Parathyroid adenoma (tissue), 2 donors: ENCODE results near the gene SLC6A19.

ENCODE experiments used
- H2AFZ ChIP-seq: fragments of 300-600 bp; sonication (generic); one replicate; pipeline ENCODE4 v1.7.0; 2017; ENCODE audit warnings: antibody characterized with exemption, mild to moderate bottlenecking
- H3K27ac ChIP-seq: fragments of 300-600 bp; sonication (generic); one replicate; pipeline ENCODE4 v1.7.0; 2017
- H3K27me3 ChIP-seq: fragments of 300-600 bp; sonication (generic); one replicate; pipeline ENCODE4 v1.7.0; 2017; ENCODE audit warnings: low read length; ENCODE audit not compliant: control insufficient read depth, insufficient read depth
- H3K36me3 ChIP-seq: fragments of 300-600 bp; sonication (generic); one replicate; pipeline ENCODE4 v1.7.0; 2017; ENCODE audit warnings: low read length; ENCODE audit not compliant: control insufficient read depth, insufficient read depth
- H3K4me1 ChIP-seq: fragments of 300-600 bp; sonication (generic); one replicate; pipeline ENCODE4 v1.7.0; 2017; ENCODE audit warnings: control low read depth
- H3K4me2 ChIP-seq: fragments of 300-600 bp; sonication (generic); one replicate; pipeline ENCODE4 v1.7.0; 2017; ENCODE audit warnings: low read length
- H3K4me3 ChIP-seq: fragments of 300-600 bp; sonication (generic); one replicate; pipeline ENCODE4 v1.7.0; 2017; ENCODE audit warnings: low read depth, low read length
- H3K79me2 ChIP-seq: fragments of 300-600 bp; sonication (generic); one replicate; pipeline ENCODE4 v1.7.0; 2017; ENCODE audit warnings: control low read depth
- H3K9ac ChIP-seq: fragments of 300-600 bp; sonication (generic); one replicate; pipeline ENCODE4 v1.7.0; 2017; ENCODE audit warnings: mild to moderate bottlenecking
- H3K9me3 ChIP-seq: fragments of 300-600 bp; sonication (generic); one replicate; pipeline ENCODE4 v1.7.0; 2017; ENCODE audit warnings: low read length; ENCODE audit not compliant: control insufficient read depth
- CTCF ChIP-seq: fragments of 300-600 bp; sonication (generic); IDR thresholded peaks from one replicate; pipeline ENCODE4 v1.7.0; 2017; ENCODE audit warnings: antibody characterized with exemption, mild to moderate bottlenecking
- donor health status: primary hyperparathyroidism.

SLC6A19 gene

GRCh38 chr5:1186351-1187233, 14.8 kb upstream of the SLC6A19 start:
- Histone ChIP-seq H2AFZ (peak overlapping the region; percentile 51), H3K79me2 (no peaks in the 10 kb centered on the region), H3K27ac (peak overlapping the region; percentile 75), H3K4me3 (no peak overlapping the region), H3K4me1 (peaks cover 30% of the 10 kb centered on the region), H3K4me2 (no peak overlapping the region), H3K9ac (no peak overlapping the region), H3K36me3 (no peaks in the 10 kb centered on the region), H3K27me3 (no peaks in the 10 kb centered on the region), H3K9me3 (no peaks in the 10 kb centered on the region)
- no peak for TF ChIP-seq CTCF

- no peaks in the 10 kb centered on the region for H3K36me3 ChIP-seq
- no peaks in the 10 kb centered on the region for H3K27me3 ChIP-seq
- no peak for TF ChIP-seq CTCF
- no peak overlapping the region for H3K4me2 ChIP-seq
- H3K4me3 ChIP-seq = no peak overlapping the region
- no peak overlapping the region for H3K9ac ChIP-seq
- no peaks in the 10 kb centered on the region for H3K9me3 ChIP-seq
- H3K4me1 ChIP-seq = peaks cover 30% of the 10 kb centered on the region
- no peaks in the 10 kb centered on the region for H3K79me2 ChIP-seq
- no peak overlapping the region for H3K27ac ChIP-seq
- H2AFZ ChIP-seq = no peak overlapping the region
Measured at GRCh38 chr5:1187234-1187949, 14.0 kb upstream of the SLC6A19 start.

GRCh38 chr5:1187950-1188334, 13.5 kb upstream of the SLC6A19 start:
- TF ChIP-seq CTCF = no peak
- peaks cover 25% of the 10 kb centered on the region for H3K4me1 ChIP-seq
- H3K9me3 ChIP-seq = no peaks in the 10 kb centered on the region
- H3K9ac ChIP-seq = no peak overlapping the region
- H3K4me3 ChIP-seq = no peak overlapping the region
- no peak overlapping the region for H3K4me2 ChIP-seq
- H2AFZ ChIP-seq = no peak overlapping the region
- no peaks in the 10 kb centered on the region for H3K27me3 ChIP-seq
- no peaks in the 10 kb centered on the region for H3K79me2 ChIP-seq
- no peak overlapping the region for H3K27ac ChIP-seq
- no peaks in the 10 kb centered on the region for H3K36me3 ChIP-seq

GRCh38 chr5:1188464-1188863, 12.9 kb upstream of the SLC6A19 start:
- H3K27ac ChIP-seq = no peak overlapping the region
- no peak overlapping the region for H3K9ac ChIP-seq
- H3K27me3 ChIP-seq = no peaks in the 10 kb centered on the region
- TF ChIP-seq CTCF = no peak
- no peak overlapping the region for H3K4me3 ChIP-seq
- peaks cover 21% of the 10 kb centered on the region for H3K4me1 ChIP-seq
- H3K36me3 ChIP-seq = no peaks in the 10 kb centered on the region
- no peaks in the 10 kb centered on the region for H3K9me3 ChIP-seq
- no peak overlapping the region for H3K4me2 ChIP-seq
- no peaks in the 10 kb centered on the region for H3K79me2 ChIP-seq
- H2AFZ ChIP-seq = no peak overlapping the region
